Ovary (tissue), 9 donors: ENCODE data around the gene C1R. TPM values are rescaled to one million over a fixed set of nuclear protein-coding genes. Genes with fewer than 3 reads are reported as not detected.
"Not testable (repeated sequence)": the region's sequence is repeated elsewhere in the genome, so short reads cannot be mapped to it uniquely, and the experiment has no call there.

Source experiments
- DNase-seq, 5 donors: peaks; one replicate each; pipeline ENCODE4 v3.0.0-alpha.2; 2019 to 2020
- H3K27ac ChIP-seq, 2 donors: fragments of 200-600 bp; one replicate each; pipeline versions ENCODE4 v1.5.1 to v1.8.0; 2019 to 2022
- H3K27me3 ChIP-seq: fragments of 200-600 bp; one replicate; pipeline ENCODE4 v1.8.0; 2022
- H3K36me3 ChIP-seq: fragments of 200-600 bp; sonication (generic); one replicate; pipeline ENCODE4 v1.5.1; 2019
- H3K4me1 ChIP-seq: one replicate; pipeline ENCODE4 v1.8.1; 2013; ENCODE audit warnings: mild to moderate bottlenecking, moderate library complexity; ENCODE audit not compliant: insufficient read depth
- H3K4me3 ChIP-seq: fragments of 200-600 bp; sonication (generic); one replicate; pipeline ENCODE4 v1.5.1; 2017
- H3K9me3 ChIP-seq, 2 donors: fragments of 200-600 bp in 1 of 2; sonication (generic) in 1 of 2; one replicate each; pipeline versions ENCODE4 v1.5.1 to v1.8.1; 2013 to 2019; ENCODE audit warnings: mild to moderate bottlenecking in 1 of 2, moderate library complexity in 1 of 2
- CTCF ChIP-seq, 3 donors: fragments of 450-650 bp in 2 of 3; fragments of 200-600 bp in 1 of 3; IDR thresholded peaks; one replicate each; pipeline versions ENCODE4 v1.5.1 to v1.8.0; 2016 to 2022; ENCODE audit warnings: antibody characterized with exemption in 3 of 3, mild to moderate bottlenecking in 1 of 3
- EP300 ChIP-seq: sonication (generic); formaldehyde crosslinking; IDR thresholded peaks from one replicate; pipeline ENCODE4 v1.6.1; 2017; ENCODE audit warnings: antibody characterized with exemption
- POLR2A ChIP-seq: fragments of 450-650 bp; IDR thresholded peaks from one replicate; pipeline ENCODE4 v1.6.1; 2017; ENCODE audit warnings: antibody characterized with exemption, mild to moderate bottlenecking, moderate library complexity
- WGBS, 3 donors: extraction: QIAGEN DNeasy Blood & Tissue Kit in 1 of 3; methylation state at CpG; one replicate each; pipeline versions ENCODE4 v1.1.5 to v1.1.7; 2013 to 2017; 5-methylcytosine and 5-hydroxymethylcytosine counted together
- intact Hi-C, 4 donors: fragments of 100-400 bp; cut with DNase I; formaldehyde crosslinking; loops; one replicate each; pipeline versions ENCODE4 v1.11.0 to v1.15.1; 2022 to 2023
- polyA plus RNA-seq, 2 donors: library from polyadenylated mRNA; stranded (reverse); fragments of 200-250 nt in 1 of 2; fragments of 350-450 nt in 1 of 2; fragmentation: Illumina TruSeq in 1 of 2; extraction: RNeasy Lipid Tissue Mini Kit (QIAGEN cat#74804) in 1 of 2; gene quantifications; one replicate each; pipeline ENCODE4 v1.2.3, GENCODE V29; 2013 to 2014
- total RNA-seq, 7 donors: library from RNA; depleted of rRNA in 2 of 7; stranded (reverse); fragments of >200 nt in 2 of 7; fragmentation: NEBNext Ultra II Directional in 3 of 7; extraction: Animal tissue kit (Norgen Biotek cat#: 25700) in 3 of 7; gene quantifications; one replicate each; pipeline versions ENCODE4 v1.1.0 to v1.2.4, GENCODE V29; 2016 to 2023
- donor health status: DM: no; HTN: no; CAD: no; lungs with moderate emphysema.
- donor health status: DM: no; HTN: no; CAD: no.
- donor health status: Bipolar disorder and iron deficiency.
- donor health status: DM: yes; HTN: yes; CAD: no.
- donor health status: DM: no; HTN: no; CAD: no.
- donor health status: DM: yes; HTN: yes; CAD: no.

The C1R gene
- total and polyA plus RNA-seq, 9 donors: 472 to 1,524 (median 796) TPM

GRCh38 chr12:7108003-7108795, 16.0 kb upstream of the C1R start:
- intact Hi-C loops: loop anchor here in 3 of 4 donors (2.0 to 5.0 kb wide), 2 partner anchors 15 to 46 kb away; partner anchors contain the start of genes C1S (in 2 of the 3) and C1R (in 1 of the 3)
- H3K4me1 ChIP-seq: peaks cover 5% of the 10 kb centered on the region

GRCh38 chr12:7107636-7108002, 15.4 kb upstream of the C1R start:
- intact Hi-C loops: loop anchor here in 3 of 4 donors (2.0 to 5.0 kb wide), 2 partner anchors 15 to 45 kb away; partner anchors contain the start of genes C1S (in 2 of the 3) and C1R (in 1 of the 3)
- WGBS, 3 donors: 34 to 36% (median 35%) methylated on average over 3 of the region's 3 CpGs
- Histone ChIP-seq H3K4me1 (peaks cover 6% of the 10 kb centered on the region), H3K9me3 (no peaks in the 10 kb centered on the region), H3K27me3 (no peaks in the 10 kb centered on the region), H3K4me3 (peak overlapping the region; percentile 70), H3K27ac (peak overlapping the region; percentile 98 to 99), H3K36me3 (no peaks in the 10 kb centered on the region)
- no peak for DNase-seq
- TF ChIP-seq CTCF (IDR thresholded peaks at IDR 0.05) (no peak), EP300 (no peak), POLR2A (no peak)

More at GRCh38 chr12:7108003-7108795, 16.0 kb upstream of the C1R start:
- H3K9me3 ChIP-seq: no peaks in the 10 kb centered on the region
- peak overlapping the region; percentile 70 for H3K4me3 ChIP-seq
- DNase-seq: peak; percentile 81 to 86 (median 81)
- H3K27me3 ChIP-seq: no peaks in the 10 kb centered on the region
- H3K27ac ChIP-seq: peak overlapping the region; percentile 98 to 99
- 3 to 9% (median 5%) methylated on average over 29 to 30 of the region's 30 CpGs for WGBS, 3 donors
- peak; percentile 58 for TF ChIP-seq POLR2A
- TF ChIP-seq CTCF (IDR thresholded peaks at IDR 0.05): no peak
- no peak for TF ChIP-seq EP300
- H3K36me3 ChIP-seq: no peaks in the 10 kb centered on the region

- 96 to 98% (median 97%) methylated on average over 5 of the region's 5 CpGs for WGBS, 3 donors
- H3K4me3 ChIP-seq: peak overlapping the region; percentile 70
- not testable (repeated sequence) for DNase-seq, H3K4me1 ChIP-seq, H3K36me3 ChIP-seq, H3K9me3 ChIP-seq, H3K27me3 ChIP-seq
- peak overlapping the region in 1 of 2 donors; percentile 99 for H3K27ac ChIP-seq
- intact Hi-C loops: loop anchor here in 2 of 4 donors (5.0 kb wide), 1 partner anchor 45 kb away; the partner anchor contains the start of gene C1S (in 2 of the 2)
These were observed 14.9 kb upstream of the C1R start for GRCh38 chr12:7107181-7107580.

- 83 to 89% (median 83%) methylated on average over 1 of the region's 1 CpG for WGBS, 3 donors
- Histone ChIP-seq H3K27me3 (no peaks in the 10 kb centered on the region), H3K36me3 (no peaks in the 10 kb centered on the region), H3K4me3 (no peak overlapping the region), H3K27ac (peak overlapping the region in 1 of 2 donors; percentile 99), H3K9me3 (no peaks in the 10 kb centered on the region), H3K4me1 (peaks cover 18% of the 10 kb centered on the region)
- no peak for DNase-seq
- TF ChIP-seq CTCF (IDR thresholded peaks at IDR 0.05): no peak
- TF ChIP-seq EP300: no peak
- TF ChIP-seq POLR2A: no peak
- intact Hi-C loops: loop anchor here in 2 of 4 donors (5.0 kb wide), 1 partner anchor 44 kb away; the partner anchor contains the start of gene C1S (in 2 of the 2)
These were observed 13.8 kb upstream of the C1R start for GRCh38 chr12:7106082-7106481.
